Thyroid gland (tissue), 4 donors: ENCODE measurements around the gene ACAP1. TPM values are rescaled to one million over a fixed set of nuclear protein-coding genes. Genes with fewer than 3 reads are reported as not detected.

Source experiments
- DNase-seq, 2 donors: peaks; one replicate each; pipeline ENCODE4 v3.0.0-alpha.2; 2019
- H3K27ac ChIP-seq, 3 donors: fragments of 200-600 bp; sonication (generic); 1 replicate in 2 of 3; 2 replicates in 1 of 3; pipeline ENCODE4 v1.5.1; 2016 to 2019; ENCODE audit warnings: mild to moderate bottlenecking in 1 of 3, moderate library complexity in 1 of 3
- H3K27me3 ChIP-seq: fragments of 200-600 bp; sonication (generic); one replicate; pipeline ENCODE4 v1.5.1; 2019
- H3K36me3 ChIP-seq, 2 donors: fragments of 200-600 bp; sonication (generic); one replicate each; pipeline ENCODE4 v1.5.1; 2016 to 2019
- H3K4me1 ChIP-seq, 2 donors: fragments of 200-600 bp; sonication (generic); one replicate each; pipeline ENCODE4 v1.5.1; 2017 to 2019
- H3K4me3 ChIP-seq, 3 donors: fragments of 200-600 bp; sonication (generic); replicated peaks in 1 of 3; 1 replicate in 2 of 3; 2 replicates in 1 of 3; pipeline ENCODE4 v1.5.1; 2016; ENCODE audit warnings: mild to moderate bottlenecking in 1 of 3
- H3K9me3 ChIP-seq: fragments of 200-600 bp; sonication (generic); one replicate; pipeline ENCODE4 v1.5.1; 2017
- POLR2A ChIP-seq, 2 donors: fragments of 450-650 bp; IDR thresholded peaks; one replicate each; pipeline ENCODE4 v1.6.1; 2017; ENCODE audit warnings: antibody characterized with exemption in 2 of 2, mild to moderate bottlenecking in 2 of 2, moderate library complexity in 1 of 2
- WGBS, 2 donors: methylation state at CpG; one replicate each; pipeline ENCODE4 v1.1.5; 2017; 5-methylcytosine and 5-hydroxymethylcytosine counted together
- intact Hi-C: fragments of 100-400 bp; cut with DNase I; formaldehyde crosslinking; loops from one replicate; pipeline ENCODE4 v1.15.1; 2023
- total RNA-seq, 4 donors: library from RNA; depleted of rRNA; stranded (reverse); fragments of >200 nt; gene quantifications; one replicate each; pipeline ENCODE4 v1.2.3, GENCODE V29; 2016
- TF ChIP-seq, protein P1 (sequence below), 6 experiments: fragments of 200-600 bp in 3 of 6; fragments of 450-650 bp in 3 of 6; sonication (generic) in 3 of 6; IDR thresholded peaks; one replicate each; pipeline ENCODE4 v1.5.1; 2016 to 2019; ENCODE audit warnings: antibody characterized with exemption in 6 of 6, mild to moderate bottlenecking in 2 of 6, inconsistent platforms in 1 of 6, moderate library complexity in 1 of 6

ACAP1 gene, protein sequence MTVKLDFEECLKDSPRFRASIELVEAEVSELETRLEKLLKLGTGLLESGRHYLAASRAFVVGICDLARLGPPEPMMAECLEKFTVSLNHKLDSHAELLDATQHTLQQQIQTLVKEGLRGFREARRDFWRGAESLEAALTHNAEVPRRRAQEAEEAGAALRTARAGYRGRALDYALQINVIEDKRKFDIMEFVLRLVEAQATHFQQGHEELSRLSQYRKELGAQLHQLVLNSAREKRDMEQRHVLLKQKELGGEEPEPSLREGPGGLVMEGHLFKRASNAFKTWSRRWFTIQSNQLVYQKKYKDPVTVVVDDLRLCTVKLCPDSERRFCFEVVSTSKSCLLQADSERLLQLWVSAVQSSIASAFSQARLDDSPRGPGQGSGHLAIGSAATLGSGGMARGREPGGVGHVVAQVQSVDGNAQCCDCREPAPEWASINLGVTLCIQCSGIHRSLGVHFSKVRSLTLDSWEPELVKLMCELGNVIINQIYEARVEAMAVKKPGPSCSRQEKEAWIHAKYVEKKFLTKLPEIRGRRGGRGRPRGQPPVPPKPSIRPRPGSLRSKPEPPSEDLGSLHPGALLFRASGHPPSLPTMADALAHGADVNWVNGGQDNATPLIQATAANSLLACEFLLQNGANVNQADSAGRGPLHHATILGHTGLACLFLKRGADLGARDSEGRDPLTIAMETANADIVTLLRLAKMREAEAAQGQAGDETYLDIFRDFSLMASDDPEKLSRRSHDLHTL
- 1 to 10 TPM in 3 of 4 donors, under 1 TPM in 1; 0.89 to 7.1 (median 3.8) TPM for total RNA-seq

- intact Hi-C loops = no loop called here
- Histone ChIP-seq H3K4me1 (no peaks in the 10 kb centered on the region), H3K27ac (no peak within 1 kb of the TSS), H3K36me3 (no peaks in the 10 kb centered on the region), H3K9me3 (no peaks in the 10 kb centered on the region), H3K27me3 (no peaks in the 10 kb centered on the region), H3K4me3 (no peak within 1 kb of the TSS)
- 48 to 53% methylated on average over 13 to 16 of the region's 17 CpGs for WGBS, 2 donors
- peak in 1 of 2 donors; percentile 20 for DNase-seq
- no peak for TF ChIP-seq POLR2A (IDR thresholded peaks at IDR 0.05)
- TF ChIP-seq, protein P1, sequence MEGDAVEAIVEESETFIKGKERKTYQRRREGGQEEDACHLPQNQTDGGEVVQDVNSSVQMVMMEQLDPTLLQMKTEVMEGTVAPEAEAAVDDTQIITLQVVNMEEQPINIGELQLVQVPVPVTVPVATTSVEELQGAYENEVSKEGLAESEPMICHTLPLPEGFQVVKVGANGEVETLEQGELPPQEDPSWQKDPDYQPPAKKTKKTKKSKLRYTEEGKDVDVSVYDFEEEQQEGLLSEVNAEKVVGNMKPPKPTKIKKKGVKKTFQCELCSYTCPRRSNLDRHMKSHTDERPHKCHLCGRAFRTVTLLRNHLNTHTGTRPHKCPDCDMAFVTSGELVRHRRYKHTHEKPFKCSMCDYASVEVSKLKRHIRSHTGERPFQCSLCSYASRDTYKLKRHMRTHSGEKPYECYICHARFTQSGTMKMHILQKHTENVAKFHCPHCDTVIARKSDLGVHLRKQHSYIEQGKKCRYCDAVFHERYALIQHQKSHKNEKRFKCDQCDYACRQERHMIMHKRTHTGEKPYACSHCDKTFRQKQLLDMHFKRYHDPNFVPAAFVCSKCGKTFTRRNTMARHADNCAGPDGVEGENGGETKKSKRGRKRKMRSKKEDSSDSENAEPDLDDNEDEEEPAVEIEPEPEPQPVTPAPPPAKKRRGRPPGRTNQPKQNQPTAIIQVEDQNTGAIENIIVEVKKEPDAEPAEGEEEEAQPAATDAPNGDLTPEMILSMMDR (IDR thresholded peaks at IDR 0.05) = no peak
Observed at GRCh38 chr17:7336240-7337175, at the start of gene ACAP1. Gene ACAP1 (plus strand): TSS chr17:7336529. CDS start chr17:7336735, 206 bp downstream.

- H3K27me3 ChIP-seq = no peaks in the 10 kb centered on the region
- WGBS, 2 donors = 93% methylated on average over 14 to 15 of the region's 18 CpGs
- H3K27ac ChIP-seq = no peak overlapping the region
- H3K4me3 ChIP-seq = no peak overlapping the region
- intact Hi-C loops = no loop called here
- peaks cover 0 to 18% of the 10 kb centered on the region in 2 donors for H3K4me1 ChIP-seq
- TF ChIP-seq, protein P1 (IDR thresholded peaks at IDR 0.05) = no peak
- no peak for TF ChIP-seq POLR2A (IDR thresholded peaks at IDR 0.05)
- DNase-seq = no peak
- H3K36me3 ChIP-seq = no peaks in the 10 kb centered on the region
- H3K9me3 ChIP-seq = no peaks in the 10 kb centered on the region
Observed at GRCh38 chr17:7289256-7290032, 46.9 kb upstream of the ACAP1 start.

DNA sequence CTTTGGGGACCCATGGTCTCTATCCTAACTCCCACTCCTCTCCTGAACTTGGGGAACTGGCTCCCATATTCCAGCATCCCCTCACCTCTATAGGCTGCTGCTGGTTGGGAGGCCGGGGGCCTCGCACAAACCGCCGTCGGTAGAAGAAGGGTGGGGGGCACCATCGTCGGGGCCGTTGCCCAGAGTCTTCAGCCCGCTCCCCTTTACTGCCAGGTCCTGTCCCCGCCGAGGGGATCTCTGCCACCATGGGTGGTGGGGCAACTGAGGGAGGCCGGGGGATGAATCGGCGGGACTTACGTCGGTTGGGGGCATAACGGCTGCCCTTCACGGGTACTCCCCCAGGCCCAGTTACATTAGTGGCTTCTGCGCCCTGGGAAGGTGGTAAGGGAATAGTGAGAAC, 46.2 kb upstream of the ACAP1 start:
- no peak for TF ChIP-seq POLR2A (IDR thresholded peaks at IDR 0.05)
- TF ChIP-seq, protein P1 (IDR thresholded peaks at IDR 0.05) = no peak
- DNase-seq = no peak
- Histone ChIP-seq H3K36me3 (no peaks in the 10 kb centered on the region), H3K9me3 (no peaks in the 10 kb centered on the region), H3K27ac (no peak overlapping the region), H3K27me3 (no peaks in the 10 kb centered on the region), H3K4me1 (peaks cover 4 to 25% of the 10 kb centered on the region in 2 donors), H3K4me3 (no peak overlapping the region)
- intact Hi-C loops = no loop called here
- WGBS, 2 donors = 95 to 96% methylated on average over 19 of the region's 19 CpGs

DNA sequence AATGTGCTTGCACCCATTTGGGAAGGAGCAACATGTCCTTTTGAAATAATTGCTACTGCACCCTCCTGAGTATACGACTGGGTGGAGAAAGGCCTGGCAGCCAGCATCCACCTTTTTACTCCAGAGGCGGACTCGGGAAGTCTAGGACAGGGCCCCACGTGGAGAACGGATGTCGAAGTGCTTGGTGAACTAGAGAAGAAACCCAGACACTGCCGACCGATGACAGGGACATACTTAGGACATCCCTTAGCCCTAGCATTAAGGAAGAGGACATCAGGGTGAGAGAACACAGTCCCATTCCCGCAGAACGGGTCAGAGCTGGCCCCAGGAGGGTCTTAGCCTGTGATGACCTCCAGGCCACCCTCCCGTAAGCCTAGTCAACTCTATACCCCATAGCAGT, 45.6 kb upstream of the ACAP1 start:
- H3K27ac ChIP-seq = no peak overlapping the region
- no peak overlapping the region for H3K4me3 ChIP-seq
- no peaks in the 10 kb centered on the region for H3K9me3 ChIP-seq
- TF ChIP-seq, protein P1 (IDR thresholded peaks at IDR 0.05) = no peak
- no peak for TF ChIP-seq POLR2A (IDR thresholded peaks at IDR 0.05)
- intact Hi-C loops = no loop called here
- WGBS, 2 donors = 81 to 86% methylated on average over 11 of the region's 11 CpGs
- H3K27me3 ChIP-seq = no peaks in the 10 kb centered on the region
- H3K4me1 ChIP-seq = peaks cover 4 to 25% of the 10 kb centered on the region in 2 donors
- no peak for DNase-seq
- no peaks in the 10 kb centered on the region for H3K36me3 ChIP-seq
